Stimulated activated CD8-positive, alpha-beta memory T cell treated with anti-CD3 and anti-CD28 coated beads, Interleukin-15, amount 100 ng/mL, for 1 hour (primary cell): ENCODE data around the gene YARS1.

Experiments used
- DNase-seq: peaks from one replicate; pipeline ENCODE4 v3.0.0-alpha.2; 2020; ENCODE audit warnings: low read depth

YARS1 gene

DNA sequence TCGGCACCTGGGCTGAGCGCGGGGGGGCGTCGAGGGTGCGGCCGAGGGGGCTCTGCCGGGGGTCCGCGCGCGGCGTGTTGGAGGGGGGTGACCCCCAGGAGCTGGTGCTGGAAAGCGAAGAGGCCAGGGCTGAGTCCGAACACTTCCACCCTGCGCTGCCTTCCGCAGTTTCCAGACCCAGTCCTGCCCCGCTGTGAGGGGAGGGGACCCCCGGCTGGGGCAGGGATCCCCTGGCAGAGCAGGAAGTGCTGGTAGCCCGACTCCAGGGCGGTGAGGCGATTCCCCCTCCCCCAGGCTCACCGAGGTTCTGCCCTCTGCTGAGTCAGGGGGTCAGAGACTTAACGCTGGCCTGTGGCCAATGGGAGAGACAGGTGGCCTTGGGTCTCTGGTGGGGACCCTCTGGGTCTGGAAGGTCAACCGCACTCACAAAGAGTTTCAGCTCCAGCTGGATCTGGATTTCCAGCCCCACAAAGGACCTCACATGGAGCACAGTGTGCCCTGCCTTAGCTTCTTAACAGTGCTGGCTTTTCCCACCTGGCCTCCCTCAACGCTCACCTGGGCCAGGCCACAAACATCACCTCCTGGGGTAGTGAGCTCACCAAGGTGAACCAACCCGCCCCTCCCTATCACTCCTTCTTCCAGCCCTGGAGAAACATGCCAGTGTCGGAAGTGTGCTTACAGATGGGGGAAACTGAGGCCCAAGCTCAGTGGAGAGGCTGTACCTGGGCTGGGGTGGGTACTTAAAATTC lies 74.8 kb downstream of the YARS1 start:
- DNase-seq = no peak

DNA sequence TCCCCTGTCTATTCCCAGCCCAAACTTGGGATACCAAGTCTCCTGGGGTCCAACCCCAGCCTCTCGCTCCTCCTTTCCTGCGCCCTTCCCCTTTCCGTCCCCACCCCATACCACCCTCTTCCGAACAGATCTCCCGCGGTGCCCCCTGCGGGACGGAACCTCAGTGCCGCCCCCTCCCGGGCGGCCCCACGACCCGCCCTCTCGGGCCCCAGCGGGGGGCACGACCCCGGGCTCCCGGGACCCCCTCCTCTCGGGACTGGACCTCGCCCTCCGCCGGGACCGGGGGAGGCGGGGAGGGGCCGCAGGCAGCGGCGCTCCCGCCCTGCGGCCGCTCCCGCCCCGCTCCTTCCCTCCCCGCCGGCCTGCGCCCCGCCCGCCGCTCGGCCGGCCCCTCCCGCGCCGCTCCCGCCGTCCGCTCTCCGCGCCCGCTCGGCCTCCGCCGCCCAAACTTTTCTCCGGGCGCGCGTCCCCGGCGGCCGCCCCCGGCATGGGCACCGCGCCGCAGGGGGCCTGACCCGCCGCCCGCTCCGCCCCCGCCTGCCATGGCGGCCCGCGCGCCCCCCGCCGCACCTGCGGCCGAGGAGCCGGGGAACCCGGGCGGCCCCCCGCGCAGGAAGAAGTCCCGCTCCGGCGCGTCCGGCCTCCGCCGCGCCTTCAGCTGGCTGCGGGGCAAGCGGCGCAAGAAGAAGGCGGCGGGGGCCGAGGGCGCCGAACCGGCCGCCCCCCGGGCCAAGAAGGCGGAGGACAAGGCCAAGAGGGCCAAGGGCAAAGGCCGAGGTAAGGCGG lies 75.6 kb downstream of the YARS1 start:
- DNase-seq = no peak

GRCh38 chr1:32741059-32741412 lies 76.1 kb downstream of the YARS1 start:
- DNase-seq = no peak

- no peak for DNase-seq
These were observed 80.1 kb downstream of the YARS1 start for GRCh38 chr1:32736812-32737791.

- DNase-seq = no peak
These were observed 83.4 kb downstream of the YARS1 start for GRCh38 chr1:32733582-32734321.

GRCh38 chr1:32729254-32730046 lies 87.7 kb downstream of the YARS1 start:
- no peak for DNase-seq

GRCh38 chr1:32728413-32729077 lies 88.6 kb downstream of the YARS1 start:
- no peak for DNase-seq

DNA sequence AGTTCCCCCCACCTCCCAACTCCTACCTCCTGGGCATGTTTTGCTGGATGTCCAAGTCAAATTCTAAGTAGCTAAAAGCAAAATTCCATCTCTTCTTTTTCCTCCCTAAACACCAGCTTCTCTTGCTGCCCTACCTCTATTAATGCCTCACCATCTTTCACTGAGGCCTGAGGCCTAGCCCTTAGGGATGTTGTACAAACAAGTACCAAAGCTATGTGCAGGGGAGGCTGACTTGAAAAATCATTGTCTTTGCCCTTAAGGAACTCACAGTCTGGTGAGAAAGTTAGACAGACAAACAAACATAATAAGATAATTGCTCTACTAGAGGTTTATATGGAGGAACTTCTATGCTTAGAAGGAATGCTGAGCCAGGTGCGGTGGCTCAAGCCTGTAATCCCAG lies 89.3 kb downstream of the YARS1 start:
- DNase-seq = no peak

DNA sequence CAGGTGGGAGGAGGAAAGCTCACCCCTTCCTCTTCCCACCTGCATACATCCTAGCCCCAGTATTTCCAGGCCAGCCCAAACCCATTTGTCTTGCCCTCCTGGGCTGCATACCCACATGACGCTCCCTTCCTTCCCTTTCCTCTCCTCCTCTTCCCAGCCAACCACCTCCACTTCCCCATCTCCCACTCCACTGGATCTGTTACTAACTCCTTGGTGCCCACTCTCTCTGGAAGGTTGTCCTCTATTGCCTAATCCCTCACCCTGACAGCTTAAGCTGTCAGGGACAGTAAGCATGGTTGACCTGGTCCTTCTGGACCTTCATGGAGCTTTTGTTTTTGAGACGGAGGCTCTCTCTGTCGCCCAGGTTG lies 91.6 kb downstream of the YARS1 start:
- DNase-seq = no peak
